Loucy (cell line): Measurements from ENCODE around the gene MARS1.

Source experiments
- H2AFZ ChIP-seq: fragments of 200-600 bp; sonication (generic); 2 replicates; pipeline ENCODE4 v1.6.0; 2016; ENCODE audit warnings: antibody characterized with exemption, mild to moderate bottlenecking, low read length, moderate library complexity
- H3F3A ChIP-seq: fragments of 200-600 bp; 2 replicates; pipeline ENCODE4 v1.6.0; 2016; ENCODE audit warnings: antibody characterized with exemption, low read depth, mild to moderate bottlenecking
- H3K27me3 ChIP-seq: fragments of 200-600 bp; sonication (generic); 2 replicates; pipeline ENCODE4 v1.6.1; 2014; ENCODE audit warnings: low read length, mild to moderate bottlenecking; ENCODE audit not compliant: insufficient read depth, poor library complexity, severe bottlenecking
- H3K36me3 ChIP-seq: fragments of 200-600 bp; sonication (generic); 2 replicates; pipeline ENCODE4 v1.6.1; 2016; ENCODE audit warnings: low read length; ENCODE audit not compliant: insufficient read depth
- H3K4me1 ChIP-seq: fragments of 200-600 bp; sonication (generic); 2 replicates; pipeline ENCODE4 v1.5.1; 2014; ENCODE audit warnings: low read length, mild to moderate bottlenecking; ENCODE audit not compliant: insufficient read depth, poor library complexity, severe bottlenecking
- H3K4me2 ChIP-seq: fragments of 200-600 bp; sonication (generic); 2 replicates; pipeline ENCODE4 v1.6.0; 2014; ENCODE audit warnings: antibody characterized with exemption, low read length, low read depth, mild to moderate bottlenecking; ENCODE audit not compliant: poor library complexity, severe bottlenecking
- H3K4me3 ChIP-seq: fragments of 200-600 bp; sonication (generic); 2 replicates; pipeline ENCODE4 v1.5.1; 2014; ENCODE audit warnings: low read length, mild to moderate bottlenecking, mixed read lengths; ENCODE audit not compliant: poor library complexity, severe bottlenecking
- H3K79me2 ChIP-seq: fragments of 200-600 bp; sonication (generic); 2 replicates; pipeline ENCODE4 v1.6.1; 2014; ENCODE audit warnings: low read length; ENCODE audit not compliant: insufficient read depth
- H3K9ac ChIP-seq: fragments of 200-600 bp; sonication (generic); 2 replicates; pipeline ENCODE4 v1.6.0; 2014; ENCODE audit warnings: mild to moderate bottlenecking, low read depth, low read length, moderate library complexity; ENCODE audit not compliant: poor library complexity, severe bottlenecking
- H3K9me2 ChIP-seq: fragments of 200-600 bp; sonication (generic); replicated peaks from 2 replicates; pipeline ENCODE4 v1.6.1; 2016; ENCODE audit warnings: low read depth, low read length, mixed read lengths
- H3K9me3 ChIP-seq: fragments of 200-600 bp; sonication (generic); 2 replicates; pipeline ENCODE4 v1.6.1; 2014; ENCODE audit warnings: mild to moderate bottlenecking, antibody characterized with exemption, low read length, low read depth; ENCODE audit not compliant: insufficient read depth
- H4K20me1 ChIP-seq: fragments of 200-600 bp; sonication (generic); 2 replicates; pipeline ENCODE4 v1.6.0; 2014; ENCODE audit warnings: antibody characterized with exemption, low read length, mild to moderate bottlenecking; ENCODE audit not compliant: insufficient read depth, poor library complexity, severe bottlenecking
- CTCF ChIP-seq: fragments of 200-600 bp; sonication (generic); conservative IDR thresholded peaks from 2 replicates; pipeline ENCODE4 v1.5.1; 2014; ENCODE audit warnings: mild to moderate bottlenecking, antibody characterized with exemption, low read length
- EZH2phosphoT487 ChIP-seq: fragments of 200-600 bp; IDR thresholded peaks from 2 replicates; pipeline ENCODE4 v1.6.1; 2018; ENCODE audit warnings: antibody characterized with exemption, mild to moderate bottlenecking, moderate library complexity, borderline replicate concordance

MARS1 gene

GRCh38 chr12:57528831-57529555 is 41.1 kb downstream of the MARS1 start:
- H3K36me3 ChIP-seq, result peaks cover 56% of the 10 kb centered on the region; the same call in 1 of the 2 replicates
- no peak overlapping the region for H3K4me3 ChIP-seq
- no peaks in the 10 kb centered on the region for H3K27me3 ChIP-seq
- H3K79me2 ChIP-seq, result peaks cover 36% of the 10 kb centered on the region
- H3K9ac ChIP-seq, result no peak overlapping the region
- H3K4me2 ChIP-seq, result no peak overlapping the region
- H2AFZ ChIP-seq, result no peak overlapping the region
- H4K20me1 ChIP-seq, result peaks cover 21% of the 10 kb centered on the region
- no peaks in the 10 kb centered on the region for H3K9me2 ChIP-seq
- no peaks in the 10 kb centered on the region for H3K9me3 ChIP-seq
- H3F3A ChIP-seq, result no peaks in the 10 kb centered on the region; the same call in 1 of the 2 replicates
- H3K4me1 ChIP-seq, result peaks cover 17% of the 10 kb centered on the region
- no peak for TF ChIP-seq CTCF
- TF ChIP-seq EZH2phosphoT487, result no peak

GRCh38 chr12:57529831-57530230 is 42.0 kb downstream of the MARS1 start:
- H3K4me2 ChIP-seq, result no peak overlapping the region
- no peak overlapping the region for H3K9ac ChIP-seq
- H3K4me3 ChIP-seq, result no peak overlapping the region
- peaks cover 13% of the 10 kb centered on the region for H4K20me1 ChIP-seq
- no peaks in the 10 kb centered on the region for H3K9me3 ChIP-seq
- H3K79me2 ChIP-seq, result peaks cover 27% of the 10 kb centered on the region
- H3F3A ChIP-seq, result no peaks in the 10 kb centered on the region; the same call in 1 of the 2 replicates
- no peak overlapping the region for H2AFZ ChIP-seq
- H3K4me1 ChIP-seq, result peaks cover 9% of the 10 kb centered on the region
- TF ChIP-seq EZH2phosphoT487, result no peak
- TF ChIP-seq CTCF, result no peak
- peaks cover 63% of the 10 kb centered on the region; the same call in 1 of the 2 replicates for H3K36me3 ChIP-seq
- no peaks in the 10 kb centered on the region for H3K27me3 ChIP-seq
- no peaks in the 10 kb centered on the region for H3K9me2 ChIP-seq

DNA sequence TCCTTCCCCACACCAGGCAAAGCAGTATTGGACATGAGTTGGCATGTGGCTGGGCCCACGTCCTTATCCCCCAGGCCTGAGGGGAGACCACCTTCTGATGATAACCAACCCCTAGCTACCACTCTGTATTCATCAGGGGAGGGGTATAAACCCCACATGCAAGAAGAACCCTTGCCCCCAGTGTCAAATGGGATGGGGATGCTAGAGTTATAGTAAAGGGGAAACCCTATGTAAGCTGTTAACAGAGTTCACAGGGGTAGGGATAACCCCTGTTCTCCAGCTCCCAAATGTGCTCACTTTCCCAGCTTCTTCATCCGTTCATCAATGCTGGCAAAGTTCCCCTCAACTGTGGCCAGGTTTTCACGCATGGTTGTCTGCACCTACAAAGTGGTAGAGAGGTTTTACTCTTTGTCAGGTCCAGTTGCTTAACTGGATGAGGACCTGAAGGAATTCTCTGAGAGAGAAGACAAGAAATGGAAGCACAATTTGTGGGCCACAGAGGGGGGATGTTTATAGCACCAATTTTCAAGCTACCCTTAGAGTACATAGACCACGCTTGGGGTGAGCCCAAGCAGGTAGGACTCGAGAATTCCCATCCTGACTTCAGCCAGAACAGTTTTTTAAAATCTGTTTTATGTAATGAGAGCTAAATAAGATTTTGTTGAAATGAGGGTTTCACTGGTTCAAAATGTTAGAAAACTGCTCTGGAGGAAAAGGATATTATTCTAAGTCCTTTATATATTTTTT is 42.7 kb downstream of the MARS1 start:
- H3K4me1 ChIP-seq, result peaks cover 5% of the 10 kb centered on the region
- H3K4me2 ChIP-seq, result no peak overlapping the region
- no peak overlapping the region for H3K9ac ChIP-seq
- no peak for TF ChIP-seq EZH2phosphoT487
- no peak for TF ChIP-seq CTCF
- H3K27me3 ChIP-seq, result no peaks in the 10 kb centered on the region
- H4K20me1 ChIP-seq, result peaks cover 6% of the 10 kb centered on the region
- peaks cover 20% of the 10 kb centered on the region; the same call in 1 of the 2 replicates for H3K79me2 ChIP-seq
- H3K36me3 ChIP-seq, result peaks cover 69% of the 10 kb centered on the region; the same call in 1 of the 2 replicates
- H3K9me3 ChIP-seq, result no peaks in the 10 kb centered on the region
- no peak overlapping the region for H2AFZ ChIP-seq
- H3K4me3 ChIP-seq, result no peak overlapping the region
- H3F3A ChIP-seq, result no peaks in the 10 kb centered on the region; the same call in 1 of the 2 replicates
- H3K9me2 ChIP-seq, result no peaks in the 10 kb centered on the region
